Activated T-helper 1 cell treated with anti-CD3 and anti-CD28 coated beads, Interleukin-2, amount 50 U/mL, for 16 hours (primary cell): Measurements from ENCODE around the gene FBLN2.

ENCODE experiments used
- DNase-seq, 2 donors: peaks; one replicate each; pipeline ENCODE4 v3.0.0-alpha.2; 2020; ENCODE audit warnings: low read depth in 1 of 2, low spot score in 1 of 2

Gene FBLN2

DNA sequence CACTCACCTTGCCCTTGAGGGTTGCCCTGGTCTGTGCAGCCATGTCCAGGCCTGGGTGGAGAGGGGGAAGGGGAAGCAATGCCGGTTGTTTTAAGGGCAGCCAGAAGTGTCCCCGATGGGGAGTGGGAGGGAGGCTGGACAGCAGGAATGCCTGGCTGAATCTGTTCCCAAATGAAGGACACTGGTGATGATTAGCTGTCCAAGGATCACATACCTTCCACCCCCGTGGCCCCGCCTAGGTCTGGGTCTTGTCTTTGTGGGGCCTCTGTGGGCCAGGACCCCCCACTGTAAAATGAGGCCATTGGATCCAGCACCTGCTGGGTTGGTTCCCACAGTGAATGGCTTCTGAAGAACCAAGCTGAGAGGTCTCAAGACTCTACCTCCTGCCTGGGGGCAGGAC, 71.4 kb downstream of the FBLN2 start:
- DNase-seq = no peak

DNA sequence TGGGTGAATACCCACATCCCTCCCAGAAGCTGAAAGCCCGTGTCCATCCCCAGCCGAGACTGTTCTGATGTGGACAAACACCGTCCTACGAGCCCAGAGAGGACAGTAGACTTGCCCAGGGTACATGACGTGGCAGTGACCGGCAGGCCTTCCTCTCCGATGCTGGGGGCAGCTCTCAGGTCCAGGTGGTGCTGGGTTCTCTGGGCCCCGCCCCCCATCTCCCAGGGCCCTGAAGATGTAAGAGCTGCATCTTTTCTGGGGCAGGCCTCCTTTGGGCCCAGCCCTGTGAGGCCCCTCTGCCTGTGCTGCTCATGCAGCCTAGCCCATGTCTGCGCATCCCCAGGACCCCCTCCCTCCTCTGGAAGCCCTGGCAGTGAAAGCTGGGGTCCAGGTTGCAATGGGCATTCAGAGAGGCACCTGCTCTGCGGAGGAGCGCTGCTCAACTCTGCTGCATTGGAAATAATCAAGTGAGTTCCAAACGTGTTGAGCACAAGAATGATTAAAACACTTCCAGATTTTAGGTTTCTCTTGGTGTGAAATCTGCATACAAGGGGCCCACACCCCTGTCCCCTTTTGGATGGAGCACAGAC, 71.9 kb downstream of the FBLN2 start:
- DNase-seq = no peak

DNA sequence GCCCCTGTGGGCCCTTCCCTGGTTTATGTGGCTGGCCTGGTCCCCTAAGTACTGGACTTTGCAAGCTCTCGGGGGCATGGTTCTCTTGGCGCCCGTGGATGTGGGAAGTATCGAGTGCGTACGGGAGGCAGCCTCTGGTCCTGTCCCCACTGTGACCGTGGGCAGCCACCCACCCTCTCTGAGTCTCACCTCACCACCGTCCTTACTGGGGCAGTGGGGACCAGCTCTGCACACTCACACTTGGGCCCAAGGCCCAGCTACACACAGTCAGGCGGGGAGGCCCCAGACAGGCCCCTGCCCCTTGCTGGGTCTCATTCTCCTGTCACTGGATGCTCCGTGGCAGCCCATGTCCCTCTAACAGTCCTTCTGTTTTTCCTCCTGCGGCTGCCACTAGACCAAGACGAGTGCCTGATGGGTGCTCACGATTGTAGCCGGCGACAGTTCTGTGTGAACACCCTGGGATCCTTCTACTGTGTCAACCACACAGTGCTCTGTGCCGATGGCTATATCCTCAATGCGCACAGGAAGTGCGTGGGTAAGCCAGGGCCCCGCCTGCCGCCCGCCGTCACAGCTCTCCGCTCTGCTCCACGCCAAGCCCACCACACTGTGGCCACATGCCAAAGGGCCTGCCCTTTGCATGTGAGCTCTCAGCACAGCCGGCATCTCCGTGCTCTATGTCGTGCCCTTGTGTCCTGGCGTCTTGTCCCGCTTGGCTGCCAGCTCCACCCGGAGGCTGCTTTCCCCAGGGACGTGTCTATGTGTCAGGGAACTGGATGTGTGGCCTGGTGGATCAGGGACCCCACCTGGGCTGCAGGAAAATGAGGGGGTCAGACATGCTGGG, 72.7 kb downstream of the FBLN2 start:
- DNase-seq = no peak

- no peak for DNase-seq
Observed at GRCh38 chr3:13622356-13622755, 73.4 kb downstream of the FBLN2 start.

- no peak for DNase-seq
Observed at GRCh38 chr3:13623101-13623654, 74.3 kb downstream of the FBLN2 start.

- DNase-seq = no peak
Observed at GRCh38 chr3:13624021-13624420, 75.1 kb downstream of the FBLN2 start.

- no peak for DNase-seq
Observed at GRCh38 chr3:13624671-13625125, 75.8 kb downstream of the FBLN2 start.

- no peak for DNase-seq
Observed at GRCh38 chr3:13626396-13626795, 77.5 kb downstream of the FBLN2 start.

- DNase-seq = no peak
Observed at GRCh38 chr3:13626915-13627460, 78.1 kb downstream of the FBLN2 start.

DNA sequence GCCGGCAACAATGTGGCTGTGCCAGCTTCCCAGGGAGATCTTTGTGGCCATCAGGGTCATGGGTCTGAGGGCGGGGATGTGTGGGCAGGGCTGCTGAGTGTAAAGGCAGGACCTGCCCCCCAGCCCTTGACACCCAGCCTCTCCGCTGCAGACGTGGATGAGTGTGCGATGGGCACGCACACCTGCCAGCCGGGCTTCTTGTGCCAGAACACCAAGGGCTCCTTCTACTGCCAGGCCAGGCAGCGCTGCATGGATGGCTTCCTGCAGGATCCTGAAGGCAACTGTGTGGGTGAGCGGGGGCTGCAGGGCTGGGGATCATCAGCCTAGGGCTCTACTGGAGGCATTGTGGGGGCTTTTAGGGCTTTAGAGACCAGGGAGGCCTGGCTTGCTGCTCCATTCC, 78.8 kb downstream of the FBLN2 start:
- DNase-seq = no peak

- no peak for DNase-seq
Observed at GRCh38 chr3:13628432-13628831, 79.5 kb downstream of the FBLN2 start.

DNA sequence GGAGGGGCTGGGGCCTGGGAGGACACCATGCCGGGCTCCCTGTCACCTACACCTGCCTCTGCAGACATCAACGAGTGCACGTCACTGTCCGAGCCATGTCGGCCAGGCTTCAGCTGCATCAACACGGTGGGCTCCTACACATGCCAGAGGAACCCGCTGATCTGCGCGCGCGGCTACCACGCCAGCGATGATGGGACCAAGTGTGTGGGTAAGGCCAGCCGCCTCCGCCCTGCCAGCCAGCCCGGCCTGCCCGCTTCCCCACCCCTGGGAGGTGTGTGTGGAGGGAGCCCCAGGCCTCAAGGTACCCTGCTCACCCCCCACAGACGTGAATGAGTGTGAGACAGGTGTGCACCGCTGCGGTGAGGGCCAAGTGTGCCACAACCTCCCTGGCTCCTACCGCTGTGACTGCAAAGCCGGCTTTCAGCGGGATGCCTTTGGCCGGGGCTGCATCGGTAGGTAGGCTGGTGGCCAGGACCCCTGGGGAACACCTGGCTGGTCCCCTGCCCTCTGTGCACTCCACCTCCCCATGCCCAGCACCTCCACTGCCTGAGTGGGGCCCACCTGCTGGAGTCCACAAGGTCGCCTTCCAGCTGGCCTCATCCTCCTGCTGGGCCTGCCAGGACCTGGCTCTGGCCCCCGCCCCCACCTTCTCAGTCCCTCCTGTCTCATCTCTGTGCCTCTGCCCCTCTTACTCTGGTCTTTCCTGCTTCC, 80.1 kb downstream of the FBLN2 start:
- no peak for DNase-seq

DNA sequence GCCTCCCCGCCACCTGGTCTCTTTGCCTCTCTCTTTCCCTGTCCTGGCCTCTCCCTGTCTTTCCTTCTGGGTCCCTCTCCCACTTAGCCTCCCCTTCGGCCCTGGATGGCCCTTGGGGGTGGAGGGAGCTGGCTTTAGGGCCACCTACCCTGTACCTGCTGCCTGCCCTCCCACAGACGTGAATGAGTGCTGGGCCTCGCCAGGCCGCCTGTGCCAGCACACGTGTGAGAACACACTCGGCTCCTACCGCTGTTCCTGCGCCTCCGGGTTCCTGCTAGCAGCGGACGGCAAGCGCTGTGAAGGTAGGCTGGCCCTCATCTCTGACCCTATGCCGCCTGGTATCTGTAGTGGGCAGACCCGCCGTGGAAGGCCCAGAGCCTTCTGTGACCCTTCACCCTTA, 80.7 kb downstream of the FBLN2 start:
- no peak for DNase-seq

DNA sequence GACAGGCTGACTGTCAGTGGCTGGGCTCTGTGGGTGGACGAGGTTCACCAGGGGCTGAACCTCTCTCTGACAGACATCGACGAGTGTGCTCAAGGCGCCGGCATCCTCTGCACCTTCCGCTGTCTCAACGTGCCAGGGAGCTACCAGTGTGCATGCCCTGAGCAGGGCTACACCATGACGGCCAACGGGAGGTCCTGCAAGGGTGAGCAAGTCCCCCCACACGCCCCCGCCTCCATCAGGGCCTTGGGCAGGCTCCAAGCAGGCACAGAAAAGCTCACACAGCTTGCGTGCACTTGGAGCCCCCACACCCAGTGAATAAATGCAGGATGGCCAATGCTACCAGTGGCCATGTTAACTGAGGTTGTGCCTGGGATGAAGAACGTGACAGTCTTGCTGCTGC, 82.3 kb downstream of the FBLN2 start:
- no peak for DNase-seq

DNA sequence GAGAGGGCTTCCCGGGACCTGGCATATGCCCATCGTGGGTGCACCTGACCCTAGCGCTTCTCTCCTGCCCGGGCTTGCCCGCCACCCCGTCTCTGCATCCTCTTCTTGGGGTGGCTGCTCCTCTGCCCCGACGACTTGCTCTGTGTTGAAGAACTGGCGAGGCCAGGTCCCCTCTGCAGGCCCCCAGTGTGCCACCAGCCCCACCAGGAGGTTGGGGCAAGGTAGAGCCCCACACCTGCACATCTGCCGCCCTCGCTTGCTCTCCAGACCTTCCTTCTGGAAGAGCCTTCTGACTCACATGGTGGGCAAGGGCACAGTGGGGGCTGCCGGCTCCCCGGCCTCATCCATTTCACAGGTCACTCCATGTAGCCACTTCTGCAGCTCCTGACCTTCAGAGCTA, 84.3 kb downstream of the FBLN2 start:
- DNase-seq = no peak

GRCh38 chr3:13634151-13634550, 85.2 kb downstream of the FBLN2 start:
- DNase-seq = no peak

- DNase-seq = no peak
Observed at GRCh38 chr3:13634615-13635014, 85.7 kb downstream of the FBLN2 start.

GRCh38 chr3:13636186-13636585, 87.3 kb downstream of the FBLN2 start:
- no peak for DNase-seq

GRCh38 chr3:13636874-13637273, 87.9 kb downstream of the FBLN2 start:
- DNase-seq = no peak

DNA sequence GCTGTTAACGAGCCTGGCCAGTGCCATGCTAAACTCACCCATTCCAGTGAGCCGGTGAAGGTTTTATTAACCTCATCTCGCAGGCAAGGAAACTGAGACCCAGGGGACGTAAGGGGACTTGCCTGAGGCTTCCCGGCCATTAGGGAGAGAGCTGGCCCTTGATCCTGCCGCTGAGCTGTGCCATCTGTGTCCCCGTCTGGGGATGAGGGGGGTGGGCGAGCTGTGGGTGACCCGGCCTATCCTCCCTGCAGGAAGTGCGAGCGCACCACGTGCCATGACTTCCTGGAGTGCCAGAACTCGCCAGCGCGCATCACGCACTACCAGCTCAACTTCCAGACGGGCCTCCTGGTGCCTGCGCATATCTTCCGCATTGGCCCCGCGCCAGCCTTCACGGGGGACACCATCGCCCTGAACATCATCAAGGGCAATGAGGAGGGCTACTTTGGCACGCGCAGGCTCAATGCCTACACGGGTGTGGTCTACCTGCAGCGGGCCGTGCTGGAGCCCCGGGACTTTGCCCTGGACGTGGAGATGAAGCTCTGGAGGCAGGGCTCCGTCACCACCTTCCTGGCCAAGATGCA, 88.5 kb downstream of the FBLN2 start:
- no peak for DNase-seq

DNA sequence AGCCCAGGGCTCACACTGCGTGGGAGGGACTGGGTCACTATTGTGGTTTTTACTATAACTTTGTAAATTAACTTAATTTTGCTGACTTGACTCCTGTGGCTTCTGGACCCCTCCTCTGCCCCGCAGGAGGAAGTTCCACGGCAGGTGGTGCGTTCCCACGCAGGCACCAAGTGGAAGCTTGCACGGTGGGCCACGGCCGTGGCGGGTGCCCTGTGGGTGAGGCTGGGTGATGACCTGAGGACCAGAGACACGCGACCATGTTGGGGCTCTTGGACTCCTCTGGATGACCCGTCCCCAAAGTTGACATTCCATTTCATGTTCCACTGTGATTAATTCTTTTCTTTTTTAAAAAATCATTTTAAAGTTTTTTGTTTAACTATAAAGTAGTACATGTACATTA, 89.0 kb downstream of the FBLN2 start:
- no peak for DNase-seq
